K562 (cell line): ENCODE measurements around the gene MYBPHL. TPM values are rescaled to one million over a fixed set of nuclear protein-coding genes. Genes with fewer than 3 reads are reported as not detected.
A peak's percentile ranks its signal among the peaks of the same experiment; 100 is the strongest.

ENCODE experiments used
- CBFA2T3 ChIP-seq: fragments of 450-650 bp; IDR thresholded peaks from 2 replicates; pipeline ENCODE4 v1.6.1; 2017
- CEBPB ChIP-seq: fragments of 450-650 bp; IDR thresholded peaks from 2 replicates; pipeline ENCODE4 v1.6.1; 2016; ENCODE audit warnings: missing genetic modification characterization, missing compliant biosample characterization
- CXXC5 ChIP-seq: fragments of 250-450 bp; sonication (Bioruptor Pico); IDR thresholded peaks from 2 replicates; pipeline ENCODE4 v1.8.0; 2022; ENCODE audit warnings: inconsistent platforms, mild to moderate bottlenecking, moderate library complexity
- DMBX1 ChIP-seq: fragments of 250-450 bp; sonication (Bioruptor Pico); IDR thresholded peaks from 2 replicates; pipeline ENCODE4 v1.8.0; 2022; ENCODE audit warnings: inconsistent platforms, mild to moderate bottlenecking, moderate library complexity, borderline replicate concordance
- ELK1 ChIP-seq: sonication (generic); formaldehyde crosslinking; IDR thresholded peaks from 2 replicates; pipeline ENCODE4 v1.8.1; 2022; ENCODE audit warnings: missing genetic modification reagents
- HIVEP1 ChIP-seq: fragments of 250-450 bp; sonication (Bioruptor Pico); IDR thresholded peaks from 2 replicates; pipeline ENCODE4 v1.4.0; 2020; ENCODE audit warnings: mild to moderate bottlenecking
- HNRNPL ChIP-seq: fragments of 200-400 bp; formaldehyde crosslinking; IDR thresholded peaks from 2 replicates; pipeline ENCODE4 v1.6.1; 2017; ENCODE audit warnings: low read depth, mild to moderate bottlenecking, low read length
- KLF1 ChIP-seq: fragments of 450-650 bp; IDR thresholded peaks from 2 replicates; pipeline ENCODE4 v1.6.1; 2016; ENCODE audit warnings: missing genetic modification characterization, missing compliant biosample characterization
- MAFF ChIP-seq: IDR thresholded peaks from 2 replicates; pipeline ENCODE4 v1.6.1; 2012; ENCODE audit warnings: low read length, improper control_type of control experiment
- NR4A1 ChIP-seq, 2 experiments: fragments of 250-450 bp in 1 of 2; fragments of 450-650 bp in 1 of 2; sonication (Bioruptor Pico) in 1 of 2; IDR thresholded peaks; 2 replicates each; pipeline versions ENCODE4 v1.4.0 to v1.6.1; 2016 to 2020; ENCODE audit warnings: mild to moderate bottlenecking in 2 of 2, missing compliant biosample characterization in 1 of 2, missing genetic modification characterization in 1 of 2, moderate library complexity in 1 of 2
- PML ChIP-seq: IDR thresholded peaks from 2 replicates; pipeline ENCODE4 v1.6.1; 2012; ENCODE audit warnings: low read length, inconsistent platforms
- POLR2G ChIP-seq: fragments of 200-400 bp; formaldehyde crosslinking; IDR thresholded peaks from 2 replicates; pipeline ENCODE4 v1.6.1; 2017; ENCODE audit warnings: low read depth, mild to moderate bottlenecking, antibody characterized with exemption, low read length, moderate library complexity
- POLR2H ChIP-seq: IDR thresholded peaks from 2 replicates; pipeline ENCODE4 v1.6.1; 2016; ENCODE audit warnings: missing genetic modification characterization, low read depth, mild to moderate bottlenecking, control low read depth, missing compliant biosample characterization, moderate library complexity
- PRDM10 ChIP-seq: fragments of 450-650 bp; IDR thresholded peaks from 2 replicates; pipeline ENCODE4 v1.6.1; 2018; ENCODE audit not compliant: partially characterized antibody
- RCOR1 ChIP-seq, 2 experiments: IDR thresholded peaks; 2 replicates each; pipeline ENCODE4 v1.6.1; 2012; ENCODE audit warnings: low read depth in 2 of 2, low read length in 2 of 2, borderline replicate concordance in 1 of 2, improper control_type of control experiment in 1 of 2
- ZNF316 ChIP-seq: fragments of 450-650 bp; IDR thresholded peaks from 2 replicates; pipeline ENCODE4 v1.6.1; 2016
- ZSCAN29 ChIP-seq: fragments of 450-650 bp; IDR thresholded peaks from 2 replicates; pipeline ENCODE4 v1.6.1; 2017
- polyA plus RNA-seq, 8 experiments: library from polyadenylated mRNA; depleted of rRNA in 4 of 8; stranded (reverse) in 5 of 8; unstranded in 3 of 8; fragments of >200 nt; fragmentation: Nextera tagmentation in 2 of 8; fragmentation: Illumina TruSeq in 1 of 8; extraction: Ambion mirVana in 2 of 8; extraction: Trizol in 1 of 8; gene quantifications; 2 replicates each; pipeline versions ENCODE4 v1.2.1 to v1.2.3, GENCODE V29; 2011 to 2014; ENCODE audit warnings: inconsistent platforms in 1 of 8, missing spikeins in 1 of 8
- total RNA-seq, 7 experiments: library from RNA; depleted of rRNA in 6 of 7; stranded (reverse); fragments of >200 nt in 6 of 7; fragmentation: Illumina TruSeq in 2 of 7; extraction: Trizol in 2 of 7; gene quantifications; 2 replicates each; pipeline versions ENCODE4 v1.2.1 to v1.2.3, GENCODE V29; 2011 to 2021; ENCODE audit warnings: low replicate concordance in 1 of 7
- TF ChIP-seq, protein P1 (sequence below): fragments of 250-450 bp; sonication (Bioruptor Pico); IDR thresholded peaks from 2 replicates; pipeline ENCODE4 v1.6.1; 2021; ENCODE audit warnings: mild to moderate bottlenecking
- TF ChIP-seq, protein P2 (sequence below): fragments of 250-450 bp; sonication (Bioruptor Pico); IDR thresholded peaks from 2 replicates; pipeline ENCODE4 v1.9.0; 2021; ENCODE audit warnings: mild to moderate bottlenecking
- TF ChIP-seq, protein P3 (sequence below): fragments of 450-650 bp; IDR thresholded peaks from 2 replicates; pipeline ENCODE4 v1.6.1; 2016; ENCODE audit warnings: low read depth, mild to moderate bottlenecking, moderate library complexity

MYBPHL gene
- total and polyA plus RNA-seq, 9 of the 15 experiments (the other 6 are each of a cell fraction or from before 2014, with no cell fraction given): 0.20 to 1.9 (median 0.33) TPM

GRCh38 chr1:109300650-109301151 lies 6.1 kb downstream of the MYBPHL start (continued):
- TF ChIP-seq, protein P1, sequence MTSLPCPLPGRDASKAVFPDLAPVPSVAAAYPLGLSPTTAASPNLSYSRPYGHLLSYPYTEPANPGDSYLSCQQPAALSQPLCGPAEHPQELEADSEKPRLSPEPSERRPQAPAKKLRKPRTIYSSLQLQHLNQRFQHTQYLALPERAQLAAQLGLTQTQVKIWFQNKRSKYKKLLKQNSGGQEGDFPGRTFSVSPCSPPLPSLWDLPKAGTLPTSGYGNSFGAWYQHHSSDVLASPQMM: no peak
- TF ChIP-seq NR4A1 (CRISPR knock-in tag; IDR thresholded peaks at IDR 0.05): no peak
- peak; percentile 59; the same call in 1 of the 2 replicates for TF ChIP-seq NR4A1 (tag; IDR thresholded peaks at IDR 0.05)
- TF ChIP-seq RCOR1 (IDR thresholded peaks at IDR 0.05; ENCODE audit: borderline replicate concordance in 1 of 2, low read depth in 2 of 2, low read length in 2 of 2): peak in 1 of 2 experiments; percentile 56; a peak in 1 of 4 replicates
- no peak for TF ChIP-seq ELK1 (CRISPR knock-in tag)
- no peak for TF ChIP-seq ZNF316
- TF ChIP-seq PML: no peak
- no peak for TF ChIP-seq ZSCAN29
- TF ChIP-seq CXXC5 (CRISPR knock-in tag): peak; percentile 65
- no peak for TF ChIP-seq KLF1
- peak; percentile 51 for TF ChIP-seq POLR2G
- no peak for TF ChIP-seq HNRNPL
- peak; percentile 34 for TF ChIP-seq PRDM10
- TF ChIP-seq, protein P2, sequence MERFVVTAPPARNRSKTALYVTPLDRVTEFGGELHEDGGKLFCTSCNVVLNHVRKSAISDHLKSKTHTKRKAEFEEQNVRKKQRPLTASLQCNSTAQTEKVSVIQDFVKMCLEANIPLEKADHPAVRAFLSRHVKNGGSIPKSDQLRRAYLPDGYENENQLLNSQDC (CRISPR knock-in tag): no peak
- no peak for TF ChIP-seq POLR2H
- TF ChIP-seq, protein P3, sequence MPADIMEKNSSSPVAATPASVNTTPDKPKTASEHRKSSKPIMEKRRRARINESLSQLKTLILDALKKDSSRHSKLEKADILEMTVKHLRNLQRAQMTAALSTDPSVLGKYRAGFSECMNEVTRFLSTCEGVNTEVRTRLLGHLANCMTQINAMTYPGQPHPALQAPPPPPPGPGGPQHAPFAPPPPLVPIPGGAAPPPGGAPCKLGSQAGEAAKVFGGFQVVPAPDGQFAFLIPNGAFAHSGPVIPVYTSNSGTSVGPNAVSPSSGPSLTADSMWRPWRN: no peak
- no peak for TF ChIP-seq MAFF
- TF ChIP-seq DMBX1 (CRISPR knock-in tag): peak; percentile 73; the same call in 1 of the 2 replicates
- TF ChIP-seq CBFA2T3: 0 out of 2 replicates have a peak, but pooled peaks have one; percentile 3
- peak; percentile 82 for TF ChIP-seq CEBPB (tag)
- no peak for TF ChIP-seq HIVEP1
